Measurements from ENCODE around the gene FKBP14. TPM values are rescaled to one million over a fixed set of nuclear protein-coding genes. Genes with fewer than 3 reads are reported as not detected.
"Not testable (repeated sequence)": the region's sequence is repeated elsewhere in the genome, so short reads cannot be mapped to it uniquely, and the experiment has no call there.

The FKBP14 gene
- total RNA-seq, 1 experiment from 2014 or later = 40.8 TPM

DNA sequence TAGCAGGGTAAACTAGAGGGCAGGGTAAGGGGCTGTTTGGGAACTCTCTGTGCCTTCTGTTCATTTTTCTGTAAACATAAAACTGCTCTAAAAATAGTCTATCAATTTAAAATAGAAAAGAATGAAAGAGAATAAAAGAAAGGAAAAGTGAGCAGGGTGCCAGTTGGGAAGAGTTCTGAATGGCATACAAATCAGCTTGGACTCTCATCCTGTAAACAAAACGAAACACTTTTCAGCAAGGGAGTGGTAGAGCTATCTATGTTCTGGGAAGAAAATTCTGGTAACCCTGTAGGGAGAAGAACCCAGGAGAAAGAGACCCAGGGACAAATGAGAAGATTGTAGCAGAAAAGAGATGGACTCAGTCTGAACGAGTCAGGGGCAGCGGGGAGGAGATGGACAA, 61.5 kb downstream of the FKBP14 start:
- no peak for DNase-seq (ENCODE audit: extremely low read depth, low read depth)

DNA sequence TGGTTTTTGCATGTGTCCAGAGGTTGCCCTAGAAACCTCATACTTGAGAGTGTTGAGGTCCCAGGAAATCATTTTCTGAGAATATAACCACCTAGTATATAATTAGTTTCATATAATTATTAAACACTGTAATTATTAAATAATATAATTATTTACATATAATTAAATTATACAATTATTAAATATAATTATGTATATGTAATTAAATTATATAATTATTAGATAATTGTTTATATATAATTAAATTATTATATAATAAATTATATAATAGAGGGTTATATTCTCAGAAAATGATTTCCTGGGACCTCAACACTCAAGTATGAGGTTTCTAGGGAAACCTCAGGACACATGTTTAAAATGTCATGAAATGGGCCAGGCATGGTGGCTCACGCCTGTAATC, 64.5 kb downstream of the FKBP14 start:
- DNase-seq (ENCODE audit: extremely low read depth, low read depth) = no peak

DNA sequence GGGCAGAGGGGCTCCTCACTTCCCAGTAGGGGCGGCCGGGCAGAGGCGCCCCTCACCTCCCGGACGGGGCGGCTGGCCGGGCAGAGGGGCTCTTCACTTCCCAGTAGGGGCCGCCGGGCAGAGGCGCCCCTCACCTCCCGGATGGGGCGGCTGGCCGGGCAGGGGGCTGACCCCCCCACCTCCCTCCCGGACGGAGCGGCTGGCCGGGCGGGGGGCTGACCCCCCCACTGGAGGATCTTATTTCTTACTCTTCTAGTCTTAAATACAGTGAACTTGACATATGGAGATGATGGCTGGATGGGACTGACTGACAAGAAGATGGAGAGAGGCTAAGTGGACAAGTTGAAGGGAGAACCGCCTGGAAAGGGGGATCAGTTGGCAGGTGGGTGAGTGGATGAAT, 64.9 kb downstream of the FKBP14 start:
- not testable (repeated sequence) for DNase-seq (ENCODE audit: extremely low read depth, low read depth)

Other genes with a start within 250 kb of the FKBP14 start
- gene WIPF3, start 220.2 kb downstream of the FKBP14 start, total RNA-seq (2014; rRNA removed; shearing (Covaris generic)) = 0.07 TPM in 1 of 2 replicates, not detected in the other
- 1.2 and 2.1 TPM in 2 replicates for gene SCRN1, start 36.9 kb downstream of the FKBP14 start, total RNA-seq (2014; rRNA removed; shearing (Covaris generic))
- 15.5 and 18.3 TPM in 2 replicates for gene PLEKHA8, start 1.7 kb upstream of the FKBP14 start, total RNA-seq (2014; rRNA removed; shearing (Covaris generic))
- 2.5 TPM in 2 replicates for gene MTURN, start 108.3 kb upstream of the FKBP14 start, total RNA-seq (2014; rRNA removed; shearing (Covaris generic))

Data from NCI-H460 (cell line).